Spinal cord (tissue), 10 donors: ENCODE results near the gene SKIDA1. TPM values are rescaled to one million over a fixed set of nuclear protein-coding genes. Genes with fewer than 3 reads are reported as not detected.

Experiments used
- DNase-seq, 6 donors: peaks; one replicate each; pipeline versions ENCODE4 v3.0.0 to v3.0.0-alpha.2; 2013 to 2015; ENCODE audit warnings: low spot score in 6 of 6, low read depth in 4 of 6
- H3K27ac ChIP-seq: one replicate; pipeline ENCODE4 v1.5.1; 2013; ENCODE audit warnings: low read depth, low read length, control low read depth
- H3K27me3 ChIP-seq: one replicate; pipeline ENCODE4 v1.6.1; 2013; ENCODE audit warnings: low read length; ENCODE audit not compliant: control insufficient read depth, insufficient read depth
- H3K36me3 ChIP-seq: one replicate; pipeline ENCODE4 v1.6.1; 2013; ENCODE audit warnings: low read length; ENCODE audit not compliant: control insufficient read depth, insufficient read depth
- H3K4me1 ChIP-seq: one replicate; pipeline ENCODE4 v1.6.1; 2013; ENCODE audit warnings: low read length; ENCODE audit not compliant: control insufficient read depth, insufficient read depth
- H3K4me3 ChIP-seq: one replicate; pipeline ENCODE4 v1.5.1; 2013; ENCODE audit warnings: low read depth, low read length, control low read depth
- H3K9me3 ChIP-seq: one replicate; pipeline ENCODE4 v1.6.1; 2013; ENCODE audit warnings: low read length; ENCODE audit not compliant: control insufficient read depth, insufficient read depth
- WGBS: methylation state at CpG from one replicate; pipeline ENCODE4 v1.1.5; 2013; ENCODE audit warnings: missing lambda C conversion rate; ENCODE audit not compliant: insufficient coverage; 5-methylcytosine and 5-hydroxymethylcytosine counted together
- polyA plus RNA-seq, 2 donors: library from polyadenylated mRNA; unstranded; fragments of 120-200 nt; gene quantifications; one replicate each; pipeline ENCODE4 v1.2.1, GENCODE V29; 2013; ENCODE audit not compliant: insufficient read length in 2 of 2
- total RNA-seq, 2 donors: library from RNA; depleted of rRNA in 1 of 2; stranded (reverse); fragments of 120-200 nt in 1 of 2; fragments of >200 nt in 1 of 2; gene quantifications; one replicate each; pipeline versions ENCODE4 v1.2.3 to v1.2.4, GENCODE V29; 2013 to 2014
- donor health status: healthy.

The SKIDA1 gene
- total and polyA plus RNA-seq, 4 donors, result 4.5 to 6.1 (median 4.8) TPM

DNA sequence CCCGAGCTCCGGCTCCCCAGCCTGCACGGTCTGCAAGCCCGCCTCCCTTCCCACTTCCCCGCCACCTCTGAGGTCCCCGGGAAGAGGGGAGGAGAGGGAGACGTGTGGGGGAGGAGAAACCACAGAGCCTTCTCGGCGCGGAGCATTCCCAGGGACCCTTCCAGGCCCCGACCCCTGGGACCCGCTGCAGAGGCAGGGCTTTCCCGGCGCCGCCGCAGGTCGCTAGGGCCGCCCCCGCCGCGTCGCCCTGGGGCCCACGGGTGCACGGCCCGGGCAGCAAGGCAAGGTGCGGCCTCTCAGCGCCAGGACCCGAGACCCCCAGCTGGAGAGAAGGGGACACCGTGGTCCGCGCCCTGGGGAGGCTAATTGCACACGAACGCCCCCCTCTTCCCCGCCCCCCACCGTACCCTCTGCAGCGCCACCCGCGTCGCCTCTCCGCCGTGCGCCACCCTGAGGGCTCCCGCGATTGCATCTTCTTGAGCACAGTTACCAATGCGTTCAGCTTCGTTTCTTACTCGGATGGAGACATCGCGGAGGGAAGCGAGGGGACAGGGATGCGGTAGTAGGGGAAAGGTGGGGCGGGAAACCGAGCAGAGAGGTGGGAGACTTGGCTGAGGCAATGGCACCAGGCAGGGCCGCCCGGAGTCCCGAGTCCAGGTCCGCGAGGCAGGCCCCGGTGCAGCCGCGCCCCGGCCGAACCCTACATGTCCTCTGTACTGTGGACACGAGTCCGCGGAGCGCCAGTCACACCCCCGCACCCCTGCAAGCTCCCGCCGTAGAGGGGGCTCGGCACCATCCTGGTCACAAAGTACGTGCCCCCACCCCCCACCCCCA lies 28.9 kb downstream of the SKIDA1 start:
- peak overlapping the region; percentile 88 for H3K4me3 ChIP-seq
- H3K27me3 ChIP-seq, result peaks cover 37% of the 10 kb centered on the region
- DNase-seq, result peak in 2 of 6 donors; percentile 93 to 94
- 0% methylated on average over 57 of the region's 72 CpGs for WGBS
- no peaks in the 10 kb centered on the region for H3K9me3 ChIP-seq
- peak overlapping the region; percentile 96 for H3K27ac ChIP-seq
- peaks cover 35% of the 10 kb centered on the region for H3K4me1 ChIP-seq
- no peaks in the 10 kb centered on the region for H3K36me3 ChIP-seq

DNA sequence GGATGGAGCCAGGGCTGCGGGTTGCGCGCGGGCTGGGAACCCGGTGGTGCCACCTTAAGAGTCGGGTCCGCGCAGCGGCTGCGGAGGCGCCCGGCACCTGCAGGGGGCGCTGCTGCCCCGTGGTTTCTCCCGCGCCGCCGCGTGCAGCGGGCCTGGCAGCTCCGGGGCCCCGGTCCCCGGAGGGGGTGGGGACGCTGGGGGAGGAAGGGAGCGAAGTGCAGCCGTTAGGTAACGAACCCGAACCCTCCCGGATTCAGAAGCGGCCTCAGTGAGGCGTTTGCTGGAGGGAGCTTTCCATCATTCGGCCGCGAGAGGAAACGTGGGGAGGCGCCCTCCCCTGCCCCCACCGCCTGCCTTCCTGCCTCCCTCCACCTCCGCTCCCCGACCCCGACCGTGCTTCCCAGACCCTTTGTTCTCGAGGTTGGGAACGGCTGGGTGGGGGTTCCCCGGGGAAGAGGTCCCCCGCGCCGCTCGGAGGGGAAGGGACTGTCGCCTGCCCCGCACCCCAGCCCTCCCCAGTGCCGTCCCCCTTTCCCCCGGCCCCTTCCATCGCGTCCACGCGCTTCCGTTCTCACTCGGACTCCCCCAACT lies 29.6 kb downstream of the SKIDA1 start:
- Histone ChIP-seq H3K4me3 (peak overlapping the region; percentile 88), H3K4me1 (peaks cover 29% of the 10 kb centered on the region), H3K27me3 (peaks cover 30% of the 10 kb centered on the region), H3K36me3 (no peaks in the 10 kb centered on the region), H3K9me3 (no peaks in the 10 kb centered on the region), H3K27ac (peak overlapping the region; percentile 96)
- peak in 3 of 6 donors; percentile 88 to 97 (median 95) for DNase-seq
- WGBS, result 0% methylated on average over 32 of the region's 58 CpGs

DNA sequence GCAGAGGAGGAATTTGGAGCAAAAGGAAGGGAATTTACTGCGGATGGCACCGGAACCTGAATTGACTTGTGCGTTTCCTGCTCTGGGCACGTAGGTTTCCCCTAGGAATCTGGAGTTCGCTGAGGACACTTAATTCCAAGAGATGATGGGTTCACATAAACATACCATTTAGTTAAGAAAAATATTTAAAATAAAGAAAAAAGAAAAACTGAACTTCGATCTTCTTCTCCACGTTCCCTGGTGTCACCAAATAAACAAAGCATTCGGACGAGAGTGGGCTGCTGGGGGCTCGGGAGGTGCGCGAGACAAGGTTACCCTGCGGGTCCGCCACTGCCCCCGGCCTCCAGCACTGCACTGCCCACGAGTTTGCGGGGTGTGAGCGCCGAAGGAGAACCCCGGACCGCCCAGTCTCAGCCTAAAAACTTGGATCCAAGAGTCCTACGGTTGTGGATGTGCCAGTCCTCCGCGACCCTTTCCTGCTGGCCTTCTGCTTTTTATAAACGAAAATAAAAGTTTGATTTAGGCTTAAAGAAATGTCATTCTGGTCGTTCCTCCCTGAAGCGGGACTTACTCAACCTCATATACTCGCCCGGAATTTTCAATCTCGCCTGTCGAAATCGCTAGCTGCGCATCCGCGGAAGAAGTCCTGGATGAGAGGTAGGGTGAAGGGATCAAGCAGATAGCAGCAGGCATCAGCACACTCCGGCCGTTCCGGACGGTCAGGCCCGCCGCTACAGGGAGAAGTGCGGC lies 30.3 kb downstream of the SKIDA1 start:
- Histone ChIP-seq H3K27me3 (peaks cover 23% of the 10 kb centered on the region), H3K4me1 (peaks cover 23% of the 10 kb centered on the region), H3K36me3 (no peaks in the 10 kb centered on the region), H3K4me3 (peak overlapping the region; percentile 88), H3K9me3 (no peaks in the 10 kb centered on the region), H3K27ac (peak overlapping the region; percentile 96)
- 0% methylated on average over 32 of the region's 42 CpGs for WGBS
- DNase-seq, result peak in 1 of 6 donors; percentile 66

DNA sequence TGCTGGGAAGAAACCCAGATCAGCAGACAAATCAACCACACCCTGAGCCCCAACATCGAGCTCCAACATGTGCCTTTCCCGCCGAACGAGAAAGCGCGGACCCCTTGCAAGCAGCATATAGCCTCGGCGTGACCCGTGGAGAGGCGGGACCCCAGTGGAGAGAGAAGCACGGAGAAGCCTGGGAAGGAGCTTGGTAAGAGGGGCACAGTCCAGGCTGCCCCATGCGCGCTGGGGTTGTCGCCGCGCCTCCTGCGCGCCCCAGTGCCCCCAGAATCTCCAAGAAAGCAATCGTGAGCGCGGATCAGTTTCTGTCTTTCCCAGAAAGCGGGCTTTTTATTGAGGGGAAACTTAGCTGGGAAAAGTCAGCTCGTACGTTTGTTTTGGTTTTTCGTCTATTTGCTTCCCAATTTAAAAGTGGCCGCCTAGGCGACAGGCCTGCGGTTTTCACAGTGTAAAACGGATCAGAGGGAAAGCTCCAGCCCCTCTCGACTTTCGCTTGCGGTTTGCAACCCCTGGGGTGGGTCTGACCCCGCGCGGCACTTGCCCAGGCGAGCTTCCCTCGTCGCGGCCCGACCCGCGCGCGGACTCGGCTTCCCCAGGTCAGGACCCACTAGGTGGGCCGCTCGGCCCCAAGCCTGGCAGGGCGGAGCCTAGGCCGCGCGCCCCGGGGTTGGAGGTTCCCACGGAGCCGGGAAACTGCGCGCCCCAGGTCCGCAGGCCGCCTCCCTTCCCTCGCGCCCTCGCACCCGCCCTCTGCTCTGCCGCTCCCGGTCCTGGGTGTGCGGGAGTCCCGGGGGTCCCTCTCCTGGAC lies 31.1 kb downstream of the SKIDA1 start:
- peak in 1 of 6 donors; percentile 62 for DNase-seq
- 8% methylated on average over 64 of the region's 66 CpGs for WGBS

DNA sequence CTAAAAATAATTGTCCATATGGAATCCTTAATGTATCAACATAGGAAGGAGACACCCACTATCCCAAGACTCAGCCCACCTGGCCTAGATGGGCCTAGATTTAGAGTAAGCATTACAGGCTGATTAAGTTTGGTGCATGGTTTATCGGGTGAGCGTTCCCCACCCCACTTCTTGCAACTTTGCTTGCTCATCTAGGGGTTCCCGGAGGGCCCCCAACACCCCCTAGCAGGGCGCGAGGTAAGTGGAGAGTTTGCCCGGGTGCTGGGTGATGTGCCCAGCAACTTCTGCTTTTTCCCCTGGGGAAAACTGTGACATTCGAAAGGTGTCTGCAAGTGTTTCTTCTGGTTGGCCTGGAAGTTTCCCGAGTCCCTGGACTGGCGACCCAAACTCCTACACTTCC lies 31.7 kb downstream of the SKIDA1 start:
- 100% methylated on average over 1 of the region's 9 CpGs for WGBS
- Histone ChIP-seq H3K27ac (peak overlapping the region; percentile 96), H3K4me3 (peak overlapping the region; percentile 88), H3K4me1 (peaks cover 15% of the 10 kb centered on the region), H3K36me3 (no peaks in the 10 kb centered on the region), H3K9me3 (no peaks in the 10 kb centered on the region), H3K27me3 (peaks cover 9% of the 10 kb centered on the region)
- no peak for DNase-seq

More for the DNA sequence above, 31.1 kb downstream of the SKIDA1 start:
- peaks cover 15% of the 10 kb centered on the region for H3K4me1 ChIP-seq
- H3K27ac ChIP-seq, result peak overlapping the region; percentile 96
- H3K36me3 ChIP-seq, result no peaks in the 10 kb centered on the region
- H3K9me3 ChIP-seq, result no peaks in the 10 kb centered on the region
- H3K27me3 ChIP-seq, result peaks cover 15% of the 10 kb centered on the region
- peak overlapping the region; percentile 88 for H3K4me3 ChIP-seq

DNA sequence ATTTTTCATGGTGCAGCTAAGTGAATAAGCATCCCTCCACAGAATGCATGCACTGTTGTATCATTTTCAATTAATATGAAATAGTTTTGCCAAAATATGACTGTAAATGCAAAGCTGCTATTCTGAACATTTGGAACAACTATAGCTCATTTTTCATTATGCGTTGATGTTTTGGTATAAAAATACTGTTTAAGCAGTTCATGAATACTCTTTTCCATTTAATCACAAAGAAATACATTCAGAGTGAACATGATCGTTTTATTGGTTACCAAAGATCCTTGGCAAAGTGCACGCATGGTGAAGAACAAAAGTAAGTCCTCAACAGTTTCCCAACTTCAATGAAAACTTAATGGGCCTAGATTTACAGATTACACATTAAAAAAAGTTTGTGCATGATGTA lies 33.1 kb downstream of the SKIDA1 start:
- peak overlapping the region; percentile 34 for H3K27ac ChIP-seq
- peaks cover 15% of the 10 kb centered on the region for H3K4me1 ChIP-seq
- H3K4me3 ChIP-seq, result no peak overlapping the region
- no CpG with 5 or more reads among the region's 3 CpGs for WGBS
- no peak for DNase-seq
- no peaks in the 10 kb centered on the region for H3K36me3 ChIP-seq
- H3K27me3 ChIP-seq, result peaks cover 5% of the 10 kb centered on the region
- H3K9me3 ChIP-seq, result no peaks in the 10 kb centered on the region

DNA sequence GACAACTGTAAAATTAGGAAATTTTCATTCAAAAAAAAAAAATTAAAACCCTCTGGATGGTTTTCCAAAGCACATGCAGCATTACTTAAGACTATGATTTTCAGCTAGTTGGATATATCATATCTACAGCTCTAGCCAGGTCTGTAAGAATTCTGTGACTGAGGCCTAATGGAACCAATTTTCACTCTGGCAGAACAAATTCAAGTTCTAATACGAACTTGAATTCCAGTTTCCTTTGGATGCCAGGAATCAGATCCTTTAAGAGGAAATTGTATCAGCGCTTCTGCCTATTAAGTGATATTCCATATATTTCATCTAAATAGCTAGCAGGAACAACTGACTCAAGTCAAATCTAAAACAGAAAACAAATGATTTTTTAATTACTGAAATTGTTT lies 34.8 kb downstream of the SKIDA1 start:
- no peak for DNase-seq
- H3K4me1 ChIP-seq, result peaks cover 12% of the 10 kb centered on the region
- no peak overlapping the region for H3K4me3 ChIP-seq
- no peaks in the 10 kb centered on the region for H3K36me3 ChIP-seq
- H3K9me3 ChIP-seq, result no peaks in the 10 kb centered on the region
- no CpG with 5 or more reads among the region's 2 CpGs for WGBS
- H3K27ac ChIP-seq, result no peak overlapping the region
- H3K27me3 ChIP-seq, result peaks cover 5% of the 10 kb centered on the region

DNA sequence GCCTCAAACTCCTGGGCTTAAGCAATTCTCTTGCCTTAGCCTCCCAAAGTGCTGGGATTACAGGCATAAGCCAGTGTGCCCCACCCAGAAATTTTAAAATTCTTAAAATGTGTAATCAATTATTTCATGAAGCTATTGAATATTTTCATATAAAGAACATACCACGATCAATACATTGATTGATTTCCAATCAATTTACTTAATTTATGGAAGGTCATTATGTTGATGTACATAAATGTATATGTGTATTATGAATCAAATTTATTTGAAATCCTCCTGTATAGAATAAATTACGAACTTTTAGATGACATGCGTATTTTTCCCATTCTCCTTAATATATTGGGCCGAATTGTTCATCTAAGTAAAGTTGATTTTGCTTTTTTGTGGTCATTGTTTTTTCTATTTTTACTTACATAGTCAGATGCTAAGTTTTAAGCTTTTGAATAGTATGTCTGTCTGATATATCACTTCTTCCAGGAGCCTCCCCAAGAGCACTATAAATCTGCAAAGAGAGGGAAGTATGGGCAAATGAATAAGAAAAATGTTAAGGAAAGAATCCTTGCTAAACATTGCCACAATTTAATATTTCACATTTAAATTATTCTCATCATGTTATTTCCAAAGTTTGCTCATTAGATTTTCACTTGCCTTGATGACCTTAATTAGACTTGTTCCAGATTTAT lies 35.3 kb downstream of the SKIDA1 start:
- H3K27ac ChIP-seq, result no peak overlapping the region

More for the DNA sequence above, 35.3 kb downstream of the SKIDA1 start:
- no peaks in the 10 kb centered on the region for H3K36me3 ChIP-seq
- peaks cover 5% of the 10 kb centered on the region for H3K27me3 ChIP-seq
- H3K9me3 ChIP-seq, result no peaks in the 10 kb centered on the region
- whole genome bisulfite sequencing, result no CpG with 5 or more reads among the region's 4 CpGs
- H3K4me3 ChIP-seq, result no peak overlapping the region
- H3K4me1 ChIP-seq, result peaks cover 12% of the 10 kb centered on the region
- no peak for DNase-seq
